HG03095 (cell line): ENCODE results near the gene MAP3K8.
"Not testable (repeated sequence)": the region's sequence is repeated elsewhere in the genome, so short reads cannot be mapped to it uniquely, and the experiment has no call there.

Experiments
- ATAC-seq: cut with Tn5 transposase; IDR thresholded peaks from one replicate; pipeline ENCODE4 v1.9.1; 2021; ENCODE audit warnings: moderate library complexity; ENCODE audit not compliant: unreplicated experiment

MAP3K8 gene

DNA sequence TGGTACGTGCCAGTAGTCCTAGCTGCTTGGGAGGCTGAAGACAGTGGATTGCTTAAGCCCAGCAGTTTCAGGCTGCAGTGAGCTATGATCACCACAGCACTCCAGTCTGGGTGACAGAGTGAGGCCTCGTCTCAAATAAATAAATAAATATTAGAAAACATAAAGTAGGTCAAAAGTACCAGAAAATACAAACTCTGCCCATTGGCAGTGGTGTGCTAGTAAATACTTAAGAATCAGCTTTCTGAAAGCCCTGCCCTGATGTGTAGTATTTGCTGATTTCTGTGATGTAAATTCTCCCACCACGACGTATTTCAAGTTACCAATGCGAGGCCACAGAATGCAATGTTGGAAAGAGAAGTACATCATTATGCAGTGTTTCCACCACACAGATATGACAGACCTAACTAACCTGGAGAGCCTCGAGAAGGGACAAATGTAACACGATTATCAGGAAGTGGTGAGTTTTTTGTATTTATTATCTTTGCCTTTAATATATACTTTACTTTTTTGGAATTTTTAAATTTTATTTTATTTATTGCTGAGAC, 11.8 kb upstream of the MAP3K8 start:
- ATAC-seq, result no peak

DNA sequence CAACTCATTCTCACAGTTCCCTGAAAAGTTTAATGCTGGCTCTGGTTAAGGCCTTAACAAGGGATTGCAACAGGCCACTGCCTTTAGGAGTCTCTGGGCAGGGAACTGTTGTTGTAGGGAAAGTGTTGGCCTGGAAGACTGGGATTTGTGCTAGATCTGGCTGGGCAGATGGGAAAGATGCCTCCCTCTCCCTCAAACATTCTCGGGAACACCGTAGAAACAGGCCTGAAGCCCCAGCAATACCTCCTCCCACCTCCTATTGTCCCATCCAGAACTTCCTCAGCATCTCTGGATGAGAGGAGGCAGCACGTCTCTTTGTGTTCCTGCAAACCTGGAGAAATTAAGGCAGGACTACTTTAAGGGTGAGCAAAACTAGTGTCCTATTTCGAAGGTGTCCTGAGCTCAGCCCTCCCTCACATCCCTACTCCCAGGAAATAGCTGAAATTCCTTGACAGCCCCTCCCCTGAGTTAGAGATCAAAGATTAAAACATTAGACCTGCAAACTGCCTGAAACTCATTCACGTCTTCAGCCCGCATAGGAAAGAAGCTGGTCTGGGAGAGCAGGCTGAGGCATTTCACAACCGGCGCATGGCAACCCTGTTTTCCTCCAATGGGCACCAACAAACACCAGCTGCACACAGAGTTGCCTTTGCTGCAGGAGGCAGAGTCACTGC, 10.9 kb upstream of the MAP3K8 start:
- ATAC-seq, result no peak

DNA sequence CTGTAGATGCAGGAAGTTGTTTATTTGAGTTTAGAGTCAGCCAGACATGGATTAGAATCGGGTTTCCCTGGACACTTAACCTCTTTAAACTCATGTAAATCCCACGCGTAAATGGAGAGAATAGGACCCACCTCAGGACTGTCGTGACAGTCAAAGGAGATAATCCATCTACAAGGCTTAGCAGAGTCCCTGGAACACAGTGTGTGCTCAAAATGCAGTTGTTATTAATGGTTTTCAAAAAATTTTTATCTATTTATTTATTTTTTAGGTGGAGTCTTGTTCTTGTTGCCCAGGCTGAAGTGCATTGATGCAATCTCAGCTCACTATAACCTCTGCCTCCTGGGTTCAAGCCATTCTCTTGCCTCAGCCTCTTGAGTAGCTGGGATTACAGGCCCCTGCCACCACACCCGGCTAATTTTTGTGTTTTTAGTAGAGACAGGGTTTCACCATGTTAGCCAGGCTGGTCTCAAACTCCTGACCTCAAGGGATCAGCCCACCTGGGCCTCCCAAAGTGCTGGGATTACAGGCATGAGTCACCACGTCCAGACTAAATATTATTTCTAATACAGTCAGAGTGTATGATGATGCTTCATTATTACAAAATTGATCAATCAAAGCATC, 10.2 kb upstream of the MAP3K8 start:
- not testable (repeated sequence) for ATAC-seq

GRCh38 chr10:30425336-30426075, 8.5 kb upstream of the MAP3K8 start:
- ATAC-seq, result no peak

- no peak for ATAC-seq
Measured at GRCh38 chr10:30430544-30431298, 3.3 kb upstream of the MAP3K8 start.

DNA sequence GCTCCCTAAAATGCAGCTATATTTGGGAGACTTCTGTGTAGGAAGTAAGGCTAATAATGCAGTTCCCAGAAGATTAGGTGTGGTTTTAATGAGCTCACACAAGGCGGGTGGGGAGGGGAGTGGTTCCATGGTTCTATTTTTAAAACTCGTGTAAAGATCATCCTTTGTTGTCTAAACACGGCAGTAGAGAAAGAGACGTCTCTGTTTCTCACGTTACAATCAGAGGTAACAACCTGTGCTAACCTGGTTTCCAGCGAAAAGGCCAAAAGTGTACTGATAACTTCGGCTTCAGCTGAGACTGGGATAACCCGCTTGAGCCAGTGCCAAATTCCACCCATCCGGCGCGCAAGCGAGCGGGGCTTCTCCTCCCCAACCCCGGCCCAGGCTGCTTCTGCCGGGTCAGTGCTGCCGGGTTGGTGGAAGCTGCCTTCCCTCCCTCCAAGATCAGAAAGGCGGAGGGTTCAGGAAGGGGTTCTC, 2.5 kb upstream of the MAP3K8 start:
- ATAC-seq, result no peak

GRCh38 chr10:30432622-30433305, 1.2 kb upstream of the MAP3K8 start:
- ATAC-seq, result peak; percentile 8

DNA sequence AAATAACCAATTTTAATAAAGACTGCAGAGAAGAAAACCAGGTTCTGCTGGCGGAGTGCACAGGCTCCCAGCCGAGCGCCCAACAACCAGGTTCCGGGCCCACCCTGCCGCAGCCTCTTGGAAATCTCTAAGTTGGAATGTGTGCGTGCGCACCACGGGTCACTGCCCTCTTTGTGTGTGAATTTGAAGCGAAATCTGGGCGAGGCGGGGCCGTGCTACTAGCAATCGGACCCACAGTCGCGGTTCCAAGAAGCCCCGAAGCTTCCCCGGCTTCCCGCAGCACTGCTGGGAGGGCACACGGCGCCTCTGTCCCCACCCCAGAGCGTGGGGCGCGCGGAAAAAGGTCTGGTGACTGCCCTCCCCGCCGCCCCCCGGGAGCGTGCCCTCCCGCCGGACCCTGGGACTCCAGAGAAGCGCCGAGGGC, 666 bp upstream of the MAP3K8 start:
- peak; percentile 10 for ATAC-seq

DNA sequence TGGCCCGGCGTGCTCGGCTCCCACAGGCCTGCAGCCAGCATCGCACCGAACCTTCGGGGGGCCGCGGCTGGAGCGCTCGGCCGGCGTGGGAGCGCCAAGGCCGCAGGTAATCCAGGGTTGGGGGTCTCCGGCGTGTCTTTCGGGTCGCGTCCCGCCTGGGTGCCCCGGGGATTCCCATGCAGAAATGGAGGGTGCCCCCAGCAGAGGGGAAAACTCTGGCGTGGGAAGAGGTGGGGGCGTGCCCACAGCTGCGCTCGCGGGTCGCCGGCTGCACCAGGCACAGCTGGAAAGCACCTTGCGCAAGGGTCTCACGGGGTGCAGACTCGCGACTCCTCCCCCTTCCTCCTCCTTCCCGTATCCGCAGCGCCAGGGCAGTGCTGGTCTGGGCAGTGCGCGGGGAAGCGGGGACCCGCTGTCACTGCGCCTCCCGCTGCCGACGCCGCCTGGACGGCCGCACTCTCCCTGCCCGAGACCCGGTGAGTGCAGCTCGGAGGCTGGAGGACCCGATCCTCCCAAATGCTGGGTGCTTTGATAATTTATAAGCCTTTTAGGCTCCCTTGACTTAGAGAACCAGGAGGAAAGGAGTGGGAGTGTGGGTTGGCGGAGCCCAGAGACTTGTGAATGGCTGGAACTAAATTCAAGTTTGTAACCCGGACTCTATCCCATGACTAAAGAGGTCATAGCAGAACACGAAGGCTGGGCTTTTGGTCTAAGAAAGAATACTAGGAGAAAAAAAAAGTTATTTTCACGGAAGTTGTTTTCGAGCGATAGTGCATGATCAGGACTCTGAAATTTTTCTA, 489 bp downstream of the MAP3K8 start:
- ATAC-seq, result peak; percentile 49

DNA sequence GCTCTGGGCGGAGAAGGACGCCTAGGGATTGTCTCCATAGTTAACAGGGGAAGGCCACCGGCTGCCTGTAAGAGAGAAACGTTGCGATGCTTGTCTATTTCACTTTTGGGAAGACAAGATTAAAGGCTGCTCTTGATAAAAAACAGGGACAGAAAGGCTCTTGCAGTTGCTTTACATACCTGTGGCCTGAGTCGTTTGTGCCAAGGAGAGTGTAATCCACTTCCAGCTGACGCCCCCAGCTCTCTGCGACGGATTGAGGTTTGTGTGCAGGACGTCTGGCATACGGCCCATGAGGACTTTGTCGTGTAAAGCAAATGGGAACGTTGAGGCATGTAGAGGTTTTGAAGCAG, 1.1 kb downstream of the MAP3K8 start:
- no peak for ATAC-seq

- not testable (repeated sequence) for ATAC-seq
Measured at GRCh38 chr10:30435499-30436167, 1.6 kb downstream of the MAP3K8 start.

DNA sequence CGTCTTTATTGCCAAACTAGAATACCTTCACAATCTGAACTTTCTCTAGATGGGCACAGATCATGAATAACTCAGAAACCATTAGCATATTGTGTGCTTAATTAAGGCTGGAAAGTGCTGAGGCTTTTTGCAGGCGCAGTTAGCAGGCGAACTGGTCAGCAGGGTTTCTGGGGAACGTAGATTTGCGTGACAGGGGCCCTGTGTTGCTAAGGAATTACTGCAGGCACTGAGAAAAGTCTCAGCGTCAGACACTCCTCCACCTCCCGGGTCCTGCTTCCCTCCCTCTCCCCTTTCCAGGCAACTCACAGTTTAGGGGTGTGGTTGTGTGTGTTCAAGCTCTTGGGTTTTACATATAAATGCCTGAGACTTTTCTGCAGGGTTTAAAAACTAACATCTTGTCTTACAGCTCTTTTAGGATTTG, 2.2 kb downstream of the MAP3K8 start:
- ATAC-seq, result no peak

DNA sequence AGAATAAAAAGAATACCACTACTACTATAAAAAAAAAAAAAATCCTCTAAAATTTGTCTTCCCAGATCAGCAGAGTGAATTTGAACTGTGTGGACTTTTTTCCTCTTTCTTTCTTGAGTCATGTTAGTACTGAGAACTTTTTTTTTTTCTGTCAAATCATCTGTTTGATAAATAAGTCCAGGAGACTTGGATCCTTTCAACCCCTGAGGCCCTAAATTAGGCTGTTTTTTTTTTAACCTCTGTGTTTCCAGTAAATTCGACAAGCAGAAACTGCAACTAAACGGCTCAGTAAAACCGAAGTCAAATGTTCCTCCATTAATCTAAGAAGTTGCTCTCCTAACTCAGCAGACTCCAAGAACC, 2.7 kb downstream of the MAP3K8 start:
- no peak for ATAC-seq

- ATAC-seq, result no peak
Measured at GRCh38 chr10:30437031-30437841, 3.3 kb downstream of the MAP3K8 start.

DNA sequence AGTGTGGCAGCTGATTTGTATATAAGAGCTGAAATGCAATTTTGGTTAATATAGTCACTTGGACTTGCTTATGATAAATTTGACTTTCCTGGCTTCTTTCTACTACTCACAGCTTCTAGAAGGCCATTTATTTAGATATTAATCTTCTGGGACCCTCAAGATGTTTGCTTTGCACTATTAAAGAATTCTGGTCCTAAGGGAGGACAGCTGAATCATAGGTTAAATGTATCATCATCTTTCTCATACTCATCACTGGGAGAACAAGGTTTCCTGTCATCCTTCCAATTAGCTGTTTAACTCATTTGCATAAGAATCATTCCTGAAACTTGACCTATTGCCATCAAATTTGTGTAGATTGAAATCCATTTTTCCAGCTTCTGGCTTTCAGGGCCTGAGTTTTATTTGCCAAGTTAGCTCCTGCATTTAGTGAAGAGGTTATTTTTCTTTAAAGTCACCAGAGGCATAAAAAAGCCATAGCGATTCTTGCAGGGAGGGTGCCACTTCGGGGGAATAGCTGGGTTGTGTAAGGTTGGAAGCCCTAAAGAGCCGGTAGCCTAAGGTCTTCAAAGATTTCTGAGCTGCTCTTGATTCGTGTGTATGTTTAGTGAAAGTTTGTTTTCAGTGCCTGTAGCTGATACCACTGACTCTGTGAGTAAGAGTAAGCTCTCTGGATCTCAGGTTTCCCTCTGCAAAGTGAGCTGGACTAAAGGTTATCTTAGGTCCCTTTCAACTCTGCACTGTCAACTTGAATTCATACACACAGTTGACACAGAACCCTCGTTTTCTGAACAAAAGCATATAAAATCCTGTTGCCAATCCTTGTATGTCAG, 4.3 kb downstream of the MAP3K8 start:
- ATAC-seq, result no peak

DNA sequence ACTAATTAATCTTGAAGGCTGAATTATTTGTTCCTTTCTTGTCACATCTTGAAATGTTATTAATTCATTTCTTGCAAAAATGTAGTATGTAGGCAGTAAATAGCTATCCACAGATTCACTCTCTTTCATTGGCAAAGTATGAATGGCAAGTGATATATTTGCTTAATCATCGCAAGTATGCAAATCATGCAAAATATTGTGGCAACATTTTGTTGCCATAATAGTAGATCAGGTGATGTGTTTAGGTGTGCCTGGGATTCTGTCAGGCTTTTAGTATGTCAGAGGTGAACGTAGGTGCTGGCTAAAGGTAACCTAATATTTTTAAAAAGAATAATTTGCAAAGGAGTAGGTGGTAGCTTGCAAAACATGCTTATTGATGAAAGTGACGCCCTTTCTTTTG, 5.9 kb downstream of the MAP3K8 start:
- no peak for ATAC-seq

DNA sequence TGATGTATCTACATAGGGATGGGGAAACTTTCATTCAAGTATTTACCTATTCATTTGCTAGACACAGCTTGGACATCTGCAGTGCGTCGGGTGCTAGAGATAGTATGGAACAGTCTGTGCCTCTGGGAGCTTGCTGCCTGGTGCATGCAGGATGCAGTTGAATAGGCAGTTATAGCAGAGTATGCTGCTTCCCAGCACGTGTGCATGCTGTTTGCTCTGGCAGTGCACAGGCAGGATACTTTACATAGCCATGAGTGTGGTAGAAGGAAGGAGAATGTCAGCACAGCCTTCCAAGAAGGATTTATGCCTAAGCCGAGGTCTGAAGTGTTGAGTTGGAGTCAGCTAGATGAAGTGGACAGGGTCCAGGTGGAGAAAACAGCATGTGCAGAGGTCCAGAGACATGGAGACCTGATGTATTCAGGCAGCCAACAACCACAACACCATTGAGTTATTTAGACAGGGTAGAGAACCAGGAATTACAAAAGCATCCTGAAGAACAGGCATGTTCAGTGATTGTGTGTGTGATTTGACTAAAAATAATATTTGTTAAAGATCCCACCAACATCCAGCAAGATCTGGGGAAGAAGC, 8.1 kb downstream of the MAP3K8 start:
- no peak for ATAC-seq
